Testis (tissue), 2 donors: Measurements from ENCODE around the gene NAV3.

ENCODE experiments used
- POLR2A ChIP-seq: fragments of 450-650 bp; IDR thresholded peaks from one replicate; pipeline ENCODE4 v1.6.1; 2017; ENCODE audit warnings: antibody characterized with exemption, mild to moderate bottlenecking, moderate library complexity
- TF ChIP-seq, protein P1 (sequence below), 3 experiments: fragments of 450-650 bp in 2 of 3; fragments of 200-600 bp in 1 of 3; sonication (generic) in 1 of 3; IDR thresholded peaks; one replicate each; pipeline ENCODE4 v1.5.1; 2016 to 2019; ENCODE audit warnings: antibody characterized with exemption in 3 of 3, mild to moderate bottlenecking in 2 of 3, moderate library complexity in 1 of 3

DNA sequence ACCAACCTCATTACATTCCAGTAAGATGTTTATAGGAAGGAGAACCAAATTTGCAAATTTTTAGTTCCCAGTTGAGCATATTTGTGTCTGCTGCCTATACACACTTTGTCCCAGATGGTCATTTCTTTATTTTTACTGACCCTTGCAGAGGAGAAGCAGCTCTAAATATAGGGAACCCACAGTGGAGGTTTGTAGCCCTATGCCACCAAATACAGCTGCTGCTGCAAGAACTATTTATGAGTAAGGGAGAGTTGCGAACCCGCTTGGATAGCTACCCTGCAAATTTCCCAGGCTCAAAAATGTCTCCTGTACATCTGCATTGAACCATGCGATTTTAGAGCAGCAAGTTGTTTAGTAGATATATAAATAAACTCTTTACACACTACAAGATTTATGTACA is 48.2 kb downstream of the NAV3 start:
- TF ChIP-seq, protein P1, sequence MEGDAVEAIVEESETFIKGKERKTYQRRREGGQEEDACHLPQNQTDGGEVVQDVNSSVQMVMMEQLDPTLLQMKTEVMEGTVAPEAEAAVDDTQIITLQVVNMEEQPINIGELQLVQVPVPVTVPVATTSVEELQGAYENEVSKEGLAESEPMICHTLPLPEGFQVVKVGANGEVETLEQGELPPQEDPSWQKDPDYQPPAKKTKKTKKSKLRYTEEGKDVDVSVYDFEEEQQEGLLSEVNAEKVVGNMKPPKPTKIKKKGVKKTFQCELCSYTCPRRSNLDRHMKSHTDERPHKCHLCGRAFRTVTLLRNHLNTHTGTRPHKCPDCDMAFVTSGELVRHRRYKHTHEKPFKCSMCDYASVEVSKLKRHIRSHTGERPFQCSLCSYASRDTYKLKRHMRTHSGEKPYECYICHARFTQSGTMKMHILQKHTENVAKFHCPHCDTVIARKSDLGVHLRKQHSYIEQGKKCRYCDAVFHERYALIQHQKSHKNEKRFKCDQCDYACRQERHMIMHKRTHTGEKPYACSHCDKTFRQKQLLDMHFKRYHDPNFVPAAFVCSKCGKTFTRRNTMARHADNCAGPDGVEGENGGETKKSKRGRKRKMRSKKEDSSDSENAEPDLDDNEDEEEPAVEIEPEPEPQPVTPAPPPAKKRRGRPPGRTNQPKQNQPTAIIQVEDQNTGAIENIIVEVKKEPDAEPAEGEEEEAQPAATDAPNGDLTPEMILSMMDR (IDR thresholded peaks at IDR 0.05): no peak
- TF ChIP-seq POLR2A: no peak
